GM10847 (cell line): Measurements from ENCODE around the gene FBXO10.

ENCODE experiments used
- POLR2A ChIP-seq: IDR thresholded peaks from 2 replicates; pipeline ENCODE4 v1.6.1; 2011; ENCODE audit not compliant: insufficient read length; ENCODE audit errors: extremely low read depth

FBXO10 gene

GRCh38 chr9:37486616-37487548, 89.3 kb downstream of the FBXO10 start:
- no peak for TF ChIP-seq POLR2A

DNA sequence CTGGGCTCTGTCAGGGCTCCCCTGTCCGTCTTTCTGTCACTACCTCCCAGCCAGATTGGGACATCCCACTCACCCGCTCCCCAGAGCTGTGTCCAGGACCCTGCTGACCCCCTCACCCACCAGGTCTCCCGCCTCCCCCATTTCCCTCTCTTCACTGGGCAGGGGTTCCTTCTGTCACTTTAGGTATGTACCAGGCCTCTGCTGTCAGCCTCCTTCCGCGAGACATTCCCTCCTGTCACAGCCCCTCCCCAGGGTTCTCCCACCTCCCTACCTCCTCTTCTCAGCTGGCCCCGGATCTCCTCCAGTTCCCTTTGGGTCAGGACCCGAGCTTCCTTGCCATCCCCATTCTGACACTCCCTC, 89.9 kb downstream of the FBXO10 start:
- TF ChIP-seq POLR2A: no peak

- TF ChIP-seq POLR2A: peak; percentile 93
Observed at GRCh38 chr9:37485389-37486255, 90.6 kb downstream of the FBXO10 start, which contains the start of gene POLR1E. Gene POLR1E (plus strand): TSS chr9:37485948. CDS start chr9:37486048, 100 bp downstream.

- TF ChIP-seq POLR2A: no peak
Observed at GRCh38 chr9:37480759-37481158, 95.4 kb downstream of the FBXO10 start.

DNA sequence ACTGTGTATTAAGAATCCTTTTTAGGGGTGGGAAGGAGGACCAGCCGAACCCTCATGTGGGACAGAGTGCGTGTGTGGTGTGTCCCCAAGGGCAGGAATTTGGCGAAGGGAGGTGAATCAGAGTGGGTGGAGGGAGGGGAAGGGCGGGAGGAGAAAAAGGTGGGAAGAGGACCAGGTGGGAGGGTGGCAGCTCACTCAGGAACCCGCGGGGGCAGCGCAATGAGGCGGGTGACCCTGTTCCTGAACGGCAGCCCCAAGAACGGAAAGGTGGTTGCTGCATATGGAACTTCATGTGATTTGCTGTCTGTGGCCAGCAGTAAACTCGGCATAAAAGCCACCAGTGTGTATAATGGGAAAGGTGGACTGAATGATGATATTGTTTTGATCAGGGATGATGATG, 99.2 kb downstream of the FBXO10 start:
- TF ChIP-seq POLR2A: no peak

- no peak for TF ChIP-seq POLR2A
Observed at GRCh38 chr9:37474438-37474837, 101.7 kb downstream of the FBXO10 start.

DNA sequence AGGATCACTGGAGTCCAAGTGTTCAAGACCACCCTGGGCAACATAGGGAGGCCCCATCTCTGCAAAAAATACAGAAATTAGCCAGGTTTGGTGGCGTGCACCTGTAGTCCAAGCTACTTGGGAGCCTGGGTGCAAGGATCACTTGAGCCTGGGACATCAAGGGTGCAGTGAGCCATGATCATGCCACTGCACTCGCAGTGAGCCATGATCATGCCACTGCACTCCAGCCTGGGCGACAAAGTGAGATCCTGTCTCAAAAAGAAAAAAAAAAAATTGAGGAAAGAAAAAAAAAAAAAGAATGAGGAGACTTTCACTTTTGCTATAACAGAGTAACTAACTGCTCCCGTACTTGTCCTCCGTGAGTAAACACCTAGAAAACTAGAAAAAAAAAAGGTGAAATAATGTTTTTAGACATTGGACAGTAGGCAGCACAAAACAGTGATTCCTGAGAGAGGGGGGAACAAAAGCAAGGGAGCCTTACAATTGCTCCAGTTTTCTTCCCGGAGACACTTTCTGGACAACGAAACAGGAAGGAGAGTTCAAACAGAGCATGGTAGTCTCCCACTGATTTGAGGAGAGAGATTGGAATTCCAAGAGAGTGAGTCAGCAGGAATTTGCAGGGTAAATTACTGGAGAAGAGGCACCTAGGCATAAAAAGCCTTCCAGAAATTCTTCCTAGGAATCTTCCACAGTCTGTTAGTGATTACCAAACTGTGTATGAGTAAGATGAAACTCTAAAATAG, 104.1 kb downstream of the FBXO10 start:
- no peak for TF ChIP-seq POLR2A

DNA sequence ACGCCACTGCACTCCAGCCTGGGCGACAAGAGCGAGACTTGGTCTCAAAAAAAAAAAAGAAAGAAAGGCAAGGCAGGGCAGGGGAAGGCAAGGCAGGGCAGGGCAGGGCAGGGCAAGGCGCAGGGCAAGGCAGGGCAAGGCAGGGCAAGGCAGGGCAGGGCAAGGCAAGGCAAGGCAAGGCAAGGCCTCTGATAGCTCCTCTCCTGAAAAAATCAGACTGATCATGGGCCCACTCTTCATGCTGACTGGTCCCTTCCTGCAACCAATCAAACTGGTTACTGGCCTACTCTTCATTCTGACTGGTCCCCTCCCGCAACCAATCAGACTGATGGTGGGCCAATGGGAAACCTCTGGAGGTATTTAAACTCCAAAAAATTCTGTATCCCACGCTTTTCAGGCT, 107.6 kb downstream of the FBXO10 start:
- no peak for TF ChIP-seq POLR2A

DNA sequence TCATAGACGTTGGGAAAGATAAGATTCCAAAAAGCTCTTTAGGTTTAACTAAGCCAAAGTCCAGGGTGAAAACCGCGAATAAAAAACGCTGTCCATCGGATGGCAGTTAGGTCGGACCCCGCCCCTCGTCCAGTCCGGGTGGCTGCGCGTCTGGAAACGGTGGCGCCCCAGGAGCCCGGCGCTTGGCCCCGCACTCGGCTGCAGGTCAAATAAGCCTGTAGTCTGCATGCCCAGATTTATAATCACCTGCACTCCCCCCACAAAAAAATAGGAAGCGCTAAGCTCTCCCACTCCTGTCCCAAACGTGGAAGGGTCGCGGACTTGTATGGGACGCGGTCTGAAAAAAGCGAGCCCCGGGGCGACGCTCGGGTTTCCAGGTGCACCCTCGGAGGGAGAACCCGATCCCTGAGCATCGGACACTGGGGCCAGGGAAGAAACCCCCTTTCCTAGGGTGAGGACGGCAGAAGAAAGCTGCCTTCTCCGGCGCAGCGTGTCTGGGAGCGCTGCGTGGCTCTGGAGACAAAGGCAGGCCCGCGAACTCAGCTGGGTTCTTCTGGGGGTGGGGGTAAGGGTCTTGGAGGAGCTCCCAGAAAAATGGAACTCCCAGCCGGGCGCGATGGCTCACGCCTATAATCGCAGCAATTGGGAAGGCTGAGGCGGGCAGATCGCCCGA, 110.0 kb downstream of the FBXO10 start:
- TF ChIP-seq POLR2A: peak; percentile 6

DNA sequence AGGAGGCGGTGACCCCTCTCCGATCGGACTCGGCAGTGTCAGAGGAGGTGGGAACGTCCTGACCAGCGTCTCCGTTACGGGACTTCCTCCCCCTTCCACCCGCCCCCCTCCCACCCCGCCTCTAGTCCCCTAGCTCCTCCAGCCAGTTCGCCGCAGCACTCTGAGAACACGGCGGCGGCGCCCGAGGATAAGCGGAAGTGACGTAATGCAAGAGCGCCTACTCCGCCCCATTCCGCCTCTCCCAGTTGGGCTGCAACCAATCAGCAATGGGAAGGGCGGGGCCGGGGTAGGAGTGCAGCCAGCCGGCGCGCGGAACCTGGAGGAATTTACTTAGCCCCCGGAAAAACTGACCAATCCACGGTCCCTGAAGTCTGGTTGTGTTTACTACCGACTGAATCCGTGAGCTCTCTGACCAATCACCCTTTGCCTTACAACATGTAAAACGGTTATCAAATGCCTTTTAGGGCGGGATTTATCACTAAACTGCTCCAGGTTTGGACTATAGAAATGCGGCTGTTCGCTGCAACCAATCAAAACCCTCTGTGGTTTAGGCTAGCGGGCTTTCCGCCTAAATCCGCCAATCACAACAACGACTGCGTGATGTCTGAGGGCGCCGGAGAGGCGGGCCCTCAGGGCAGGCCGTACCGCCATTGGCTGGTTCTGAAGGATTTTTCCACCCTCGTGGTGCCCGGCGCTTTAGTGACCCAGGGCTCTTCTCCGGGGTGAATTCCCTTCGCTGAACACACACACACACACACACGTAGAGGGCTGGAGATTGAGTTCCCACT, 110.7 kb downstream of the FBXO10 start, which contains the start of gene ZBTB5:
Gene ZBTB5 (minus strand): TSS at position 202 of the 788 bp plus-strand sequence. CDS start 22,899 bp downstream, outside the sequence.
- peak; percentile 23 for TF ChIP-seq POLR2A

DNA sequence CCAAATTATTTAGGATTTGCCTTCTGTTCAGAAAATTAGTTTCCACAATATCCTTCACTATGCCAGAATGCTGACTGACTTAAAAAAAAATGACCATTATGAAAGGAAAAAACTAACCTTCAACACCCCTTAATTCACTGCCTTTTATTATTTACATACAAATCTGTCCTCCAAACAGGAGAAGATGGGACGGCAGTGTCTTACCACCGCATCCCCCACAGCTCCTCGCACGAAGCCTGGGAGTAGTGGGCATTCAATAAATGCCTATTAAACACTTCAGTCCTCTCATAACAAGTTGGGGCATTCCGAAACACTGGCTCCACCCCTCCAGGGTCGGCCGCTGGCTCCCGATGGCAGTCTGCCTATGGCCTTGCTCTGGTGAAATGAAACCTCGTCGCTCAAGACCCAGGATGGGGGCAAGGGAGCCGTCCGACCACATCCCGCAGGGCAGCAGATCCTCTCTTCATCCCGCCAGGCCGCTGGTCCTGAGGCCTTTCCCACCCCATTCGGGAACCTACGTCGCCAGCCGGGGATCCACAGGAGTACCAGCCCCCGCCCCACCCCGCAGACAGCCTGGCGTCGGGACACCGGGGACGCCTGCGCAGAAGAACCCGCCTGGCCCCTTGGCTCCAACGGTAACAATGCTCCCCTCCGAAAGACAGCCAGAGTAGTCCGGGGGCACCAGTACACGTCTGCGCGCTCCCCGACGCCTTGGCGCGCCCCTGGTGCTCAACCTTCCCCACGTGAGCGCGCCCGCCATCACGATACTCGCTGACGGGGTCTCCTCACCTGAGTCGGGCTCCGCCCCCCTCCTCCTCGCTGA, 111.5 kb downstream of the FBXO10 start:
- TF ChIP-seq POLR2A: peak; percentile 32

- TF ChIP-seq POLR2A: no peak
Observed at GRCh38 chr9:37464006-37464405, 112.2 kb downstream of the FBXO10 start.
